Cardiac muscle cell (in vitro differentiated cells and primary cell): ENCODE measurements around the gene GNA12. TPM values are rescaled to one million over a fixed set of nuclear protein-coding genes. Genes with fewer than 3 reads are reported as not detected.

ENCODE experiments used
- DNase-seq, 2 donors: peaks; one replicate each; pipeline versions ENCODE4 v3.0.0 to v3.0.0-alpha.2; 2010 to 2017; ENCODE audit warnings: low read depth in 1 of 2, low spot score in 1 of 2
- H3K27ac ChIP-seq: fragments of 200-600 bp; sonication (generic); 2 replicates; pipeline ENCODE4 v1.5.1; 2016
- H3K27me3 ChIP-seq: fragments of 200-600 bp; sonication (generic); 2 replicates; pipeline ENCODE4 v1.6.0; 2016; ENCODE audit warnings: control low read depth
- H3K36me3 ChIP-seq: fragments of 200-600 bp; sonication (generic); 2 replicates; pipeline ENCODE4 v1.5.1; 2016; ENCODE audit warnings: control low read depth
- H3K4me1 ChIP-seq: fragments of 200-600 bp; sonication (generic); 2 replicates; pipeline ENCODE4 v1.8.1; 2017; ENCODE audit warnings: low read depth, mild to moderate bottlenecking, mixed run types
- H3K4me3 ChIP-seq: fragments of 200-600 bp; sonication (generic); 2 replicates; pipeline ENCODE4 v1.5.1; 2016; ENCODE audit warnings: mild to moderate bottlenecking
- H3K9me3 ChIP-seq: fragments of 200-600 bp; sonication (generic); 2 replicates; pipeline ENCODE4 v1.5.1; 2017; ENCODE audit warnings: low read depth, mild to moderate bottlenecking, control low read depth
- CTCF ChIP-seq: IDR thresholded peaks from 2 replicates; pipeline ENCODE4 v1.5.1; 2012; ENCODE audit warnings: low read depth, mild to moderate bottlenecking, low read length
- polyA plus RNA-seq: library from polyadenylated mRNA; unstranded; fragments of >200 nt; fragmentation: Nextera tagmentation; extraction: Ambion mirVana; gene quantifications from 2 replicates; pipeline ENCODE4 v1.2.1, GENCODE V29; 2016
- total RNA-seq: library from RNA; depleted of rRNA; stranded (reverse); fragments of >200 nt; gene quantifications from 2 replicates; pipeline ENCODE4 v1.2.3, GENCODE V29; 2016

The GNA12 gene
- total and polyA plus RNA-seq, 2 experiments from 2014 or later: 54.4 to 59.1 TPM

- Histone ChIP-seq H3K4me1 (no peaks in the 10 kb centered on the region), H3K27me3 (no peaks in the 10 kb centered on the region), H3K27ac (no peak overlapping the region), H3K9me3 (no peaks in the 10 kb centered on the region), H3K4me3 (no peak overlapping the region), H3K36me3 (no peaks in the 10 kb centered on the region)
- no peak for TF ChIP-seq CTCF
- DNase-seq: no peak
Measured at GRCh38 chr7:2880051-2880450, 35.9 kb upstream of the GNA12 start.

GRCh38 chr7:2879354-2879753, 35.2 kb upstream of the GNA12 start:
- H3K27ac ChIP-seq: no peak overlapping the region
- H3K4me1 ChIP-seq: no peaks in the 10 kb centered on the region
- H3K4me3 ChIP-seq: no peak overlapping the region
- no peak for TF ChIP-seq CTCF
- no peaks in the 10 kb centered on the region for H3K36me3 ChIP-seq
- no peaks in the 10 kb centered on the region for H3K9me3 ChIP-seq
- DNase-seq: no peak
- H3K27me3 ChIP-seq: no peaks in the 10 kb centered on the region

- no peak for DNase-seq
Measured at GRCh38 chr7:2878306-2878705, 34.2 kb upstream of the GNA12 start.

GRCh38 chr7:2876031-2876731, 32.1 kb upstream of the GNA12 start:
- peak in 1 of 2 donors; percentile 38 for DNase-seq
- Histone ChIP-seq H3K9me3 (no peaks in the 10 kb centered on the region), H3K27me3 (no peaks in the 10 kb centered on the region), H3K4me3 (no peak overlapping the region), H3K4me1 (no peaks in the 10 kb centered on the region), H3K27ac (no peak overlapping the region), H3K36me3 (no peaks in the 10 kb centered on the region)
- TF ChIP-seq CTCF: no peak

More at GRCh38 chr7:2878306-2878705, 34.2 kb upstream of the GNA12 start:
- Histone ChIP-seq H3K4me1 (no peaks in the 10 kb centered on the region), H3K9me3 (no peaks in the 10 kb centered on the region), H3K27me3 (no peaks in the 10 kb centered on the region), H3K36me3 (no peaks in the 10 kb centered on the region), H3K27ac (no peak overlapping the region), H3K4me3 (no peak overlapping the region)
- no peak for TF ChIP-seq CTCF

- peak in 1 of 2 donors; percentile 92 for DNase-seq
- no peaks in the 10 kb centered on the region for H3K36me3 ChIP-seq
- H3K27me3 ChIP-seq: no peaks in the 10 kb centered on the region
- no peaks in the 10 kb centered on the region for H3K4me1 ChIP-seq
- no peak overlapping the region for H3K4me3 ChIP-seq
- no peak for TF ChIP-seq CTCF
- H3K9me3 ChIP-seq: no peaks in the 10 kb centered on the region
- H3K27ac ChIP-seq: no peak overlapping the region
Measured at GRCh38 chr7:2873686-2874551, 29.8 kb upstream of the GNA12 start.
